ENCODE results near the gene CMPK1. TPM values are rescaled to one million over a fixed set of nuclear protein-coding genes. Genes with fewer than 3 reads are reported as not detected.

CMPK1 gene
- total RNA-seq, 1 experiment from 2014 or later, result 28.7 TPM

DNA sequence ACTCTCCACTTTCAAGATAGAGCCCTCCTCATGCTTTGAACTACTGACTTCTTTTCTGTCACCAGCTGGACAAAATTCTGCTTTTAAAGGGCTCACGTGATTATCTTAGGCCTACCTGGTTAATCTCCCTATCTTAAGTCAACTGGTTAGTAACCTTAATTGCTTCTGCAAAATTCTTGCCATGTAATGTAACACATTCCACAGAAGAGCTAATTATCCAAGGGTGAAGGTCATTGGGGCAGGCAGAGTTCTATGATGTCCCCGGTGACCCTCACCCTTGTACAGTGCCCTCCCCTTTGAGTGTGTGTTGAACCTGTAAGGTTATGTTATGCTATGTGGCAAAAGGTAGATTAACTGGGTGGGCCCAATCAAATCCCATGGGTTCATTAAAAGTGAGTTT, 57.3 kb downstream of the CMPK1 start:
- Mint-ChIP-seq H3K27me3 (ENCODE audit: low read depth) (peaks cover 62% of the 10 kb centered on the region), H3K4me1 (peaks cover 0 to 2% of the 10 kb centered on the region in 2 experiments; a peak in 2 of 4 replicates), H3K4me3 (no peak overlapping the region), H3K36me3 (ENCODE audit: insufficient read depth in 1 of 3, low read depth in 3 of 3) (no peaks in the 10 kb centered on the region), H3K9me3 (no peaks in the 10 kb centered on the region), H3K27ac (no peak overlapping the region)
- Histone ChIP-seq H3K56ac (ENCODE audit: insufficient read length, low read depth, low read length) (no peak overlapping the region), H3K4me2 (ENCODE audit: insufficient read depth, insufficient read length, low read length) (no peak overlapping the region), H4K20me1 (ENCODE audit: control insufficient read depth, insufficient read depth, insufficient read length) (no peaks in the 10 kb centered on the region), H3T11ph (ENCODE audit: low read length) (no peak overlapping the region), H3K23ac (ENCODE audit: insufficient read length, low read depth, low read length) (no peak overlapping the region), H2BK12ac (ENCODE audit: insufficient read length, low read depth, low read length) (no peak overlapping the region), H4K5ac (ENCODE audit: insufficient read length, low read depth, low read length) (no peak overlapping the region), H2BK15ac (ENCODE audit: low read depth, low read length) (no peak overlapping the region), H3K79me2 (ENCODE audit: insufficient read depth, low read length) (no peaks in the 10 kb centered on the region), H2BK5ac (ENCODE audit: insufficient read length, low read length) (no peak overlapping the region), H3K14ac (ENCODE audit: insufficient read depth, low read length) (no peak overlapping the region), H3K9ac (ENCODE audit: extremely low read depth, insufficient read length, low read length) (no peak overlapping the region), H3K9me3 (ENCODE audit: control insufficient read depth, low read depth, low read length) (no peaks in the 10 kb centered on the region), H3K27me3 (ENCODE audit: insufficient read depth, low read length) (peaks cover 3% of the 10 kb centered on the region; the same call in 1 of the 2 replicates), H2AK5ac (ENCODE audit: insufficient read length, low read length) (no peak overlapping the region), H3K18ac (ENCODE audit: insufficient read length, low read depth, low read length) (no peak overlapping the region), H3K4ac (ENCODE audit: low read depth, low read length) (no peak overlapping the region), H3K23me2 (ENCODE audit: insufficient read length, low read depth, low read length, poor library complexity, severe bottlenecking) (no peaks in the 10 kb centered on the region), H4K91ac (ENCODE audit: insufficient read length, low read depth, low read length) (no peak overlapping the region), H3K27ac (ENCODE audit: insufficient read length, low read depth, low read length) (no peak overlapping the region), H2BK120ac (ENCODE audit: low read depth, low read length, poor library complexity, severe bottlenecking) (no peak overlapping the region), H3K79me1 (ENCODE audit: insufficient read depth, low read depth, low read length, poor library complexity, severe bottlenecking) (no peaks in the 10 kb centered on the region), H2BK20ac (ENCODE audit: low read depth, low read length, poor library complexity, severe bottlenecking) (no peak overlapping the region), H3K4me1 (ENCODE audit: insufficient read depth, low read length) (no peaks in the 10 kb centered on the region), H2AFZ (ENCODE audit: low read length) (no peak overlapping the region), H4K8ac (replicated peaks; ENCODE audit: insufficient read length, low read depth, low read length) (no peak overlapping the region)
- DNase-seq, result no peak
- no CpG with 5 or more reads among the region's 2 CpGs for WGBS (ENCODE audit: extremely low coverage, insufficient read length, low lambda C conversion rate)
- TF ChIP-seq, protein P1, sequence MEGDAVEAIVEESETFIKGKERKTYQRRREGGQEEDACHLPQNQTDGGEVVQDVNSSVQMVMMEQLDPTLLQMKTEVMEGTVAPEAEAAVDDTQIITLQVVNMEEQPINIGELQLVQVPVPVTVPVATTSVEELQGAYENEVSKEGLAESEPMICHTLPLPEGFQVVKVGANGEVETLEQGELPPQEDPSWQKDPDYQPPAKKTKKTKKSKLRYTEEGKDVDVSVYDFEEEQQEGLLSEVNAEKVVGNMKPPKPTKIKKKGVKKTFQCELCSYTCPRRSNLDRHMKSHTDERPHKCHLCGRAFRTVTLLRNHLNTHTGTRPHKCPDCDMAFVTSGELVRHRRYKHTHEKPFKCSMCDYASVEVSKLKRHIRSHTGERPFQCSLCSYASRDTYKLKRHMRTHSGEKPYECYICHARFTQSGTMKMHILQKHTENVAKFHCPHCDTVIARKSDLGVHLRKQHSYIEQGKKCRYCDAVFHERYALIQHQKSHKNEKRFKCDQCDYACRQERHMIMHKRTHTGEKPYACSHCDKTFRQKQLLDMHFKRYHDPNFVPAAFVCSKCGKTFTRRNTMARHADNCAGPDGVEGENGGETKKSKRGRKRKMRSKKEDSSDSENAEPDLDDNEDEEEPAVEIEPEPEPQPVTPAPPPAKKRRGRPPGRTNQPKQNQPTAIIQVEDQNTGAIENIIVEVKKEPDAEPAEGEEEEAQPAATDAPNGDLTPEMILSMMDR (conservative IDR thresholded peaks at IDR 0.05), result no peak

Data from H9 (cell line).